ENCODE data around the gene MARCKSL1. TPM values are rescaled to one million over a fixed set of nuclear protein-coding genes. Genes with fewer than 3 reads are reported as not detected.

MARCKSL1 gene
- total and polyA plus RNA-seq, 2 of the 13 experiments (the other 11 are each of a cell fraction or from before 2014, with no cell fraction given), result 81.9 to 155 TPM

DNA sequence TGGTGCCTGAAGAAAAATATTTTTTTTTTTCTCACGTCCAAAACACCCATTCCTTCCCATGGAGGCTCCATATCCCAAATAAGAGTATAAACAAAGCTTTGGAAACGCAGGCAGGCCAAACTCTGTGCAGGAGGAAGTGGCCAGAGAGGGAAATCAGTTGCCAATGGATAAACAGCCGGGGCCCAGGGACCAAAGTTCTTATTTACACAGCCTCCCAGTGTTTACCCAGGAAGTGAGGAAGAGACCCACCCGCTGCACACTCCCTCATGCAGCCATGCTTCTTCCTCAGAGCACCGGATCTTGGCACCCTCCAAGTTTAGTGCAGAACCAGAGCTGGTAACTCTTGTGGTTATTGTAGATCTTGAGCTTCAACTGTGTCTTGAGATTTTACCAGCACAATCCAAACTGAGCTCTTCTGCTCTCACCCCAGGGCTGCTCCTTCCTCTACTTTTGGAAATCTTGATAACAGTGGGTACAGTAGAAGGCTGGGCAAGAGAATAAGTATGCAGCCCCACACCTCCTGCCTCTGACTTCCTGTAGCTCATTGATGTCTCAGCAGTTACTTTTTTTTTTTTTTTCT, 14.2 kb downstream of the MARCKSL1 start (continued):
- TF ChIP-seq, protein P1, sequence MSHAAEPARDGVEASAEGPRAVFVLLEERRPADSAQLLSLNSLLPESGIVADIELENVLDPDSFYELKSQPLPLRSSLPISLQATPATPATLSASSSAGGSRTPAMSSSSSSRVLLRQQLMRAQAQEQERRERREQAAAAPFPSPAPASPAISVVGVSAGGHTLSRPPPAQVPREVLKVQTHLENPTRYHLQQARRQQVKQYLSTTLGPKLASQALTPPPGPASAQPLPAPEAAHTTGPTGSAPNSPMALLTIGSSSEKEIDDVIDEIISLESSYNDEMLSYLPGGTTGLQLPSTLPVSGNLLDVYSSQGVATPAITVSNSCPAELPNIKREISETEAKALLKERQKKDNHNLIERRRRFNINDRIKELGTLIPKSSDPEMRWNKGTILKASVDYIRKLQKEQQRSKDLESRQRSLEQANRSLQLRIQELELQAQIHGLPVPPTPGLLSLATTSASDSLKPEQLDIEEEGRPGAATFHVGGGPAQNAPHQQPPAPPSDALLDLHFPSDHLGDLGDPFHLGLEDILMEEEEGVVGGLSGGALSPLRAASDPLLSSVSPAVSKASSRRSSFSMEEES (CRISPR knock-in tag; IDR thresholded peaks at IDR 0.05), result peak; percentile 65
- TF ChIP-seq TRIM24 (CRISPR knock-in tag; IDR thresholded peaks at IDR 0.05) (0 out of 2 replicates have a peak, but pooled peaks have one; percentile 25), ZNF543 (CRISPR knock-in tag; IDR thresholded peaks at IDR 0.05) (no peak), ZC3H13 (CRISPR knock-in tag; IDR thresholded peaks at IDR 0.05) (no peak), YEATS2 (CRISPR knock-in tag; IDR thresholded peaks at IDR 0.05; ENCODE audit: borderline replicate concordance) (peak; percentile 64; the same call in 1 of the 2 replicates), ZNF33A (CRISPR knock-in tag; IDR thresholded peaks at IDR 0.05; ENCODE audit: borderline replicate concordance) (peak; percentile 32; the same call in 1 of the 2 replicates), YEATS4 (CRISPR knock-in tag; IDR thresholded peaks at IDR 0.05; ENCODE audit: borderline replicate concordance) (no peak), HES4 (CRISPR knock-in tag; IDR thresholded peaks at IDR 0.05; ENCODE audit: borderline replicate concordance) (no peak), RXRA (CRISPR knock-in tag; IDR thresholded peaks at IDR 0.05) (no peak; the same call in 1 of the 2 replicates), ZNF781 (CRISPR knock-in tag; IDR thresholded peaks at IDR 0.05; ENCODE audit: borderline replicate concordance, not compliant biosample characterization) (peak; percentile 59), NCOA1 (CRISPR knock-in tag; IDR thresholded peaks at IDR 0.05) (no peak), MED13 (CRISPR knock-in tag; IDR thresholded peaks at IDR 0.05) (no peak)
- TF ChIP-seq, protein P2, sequence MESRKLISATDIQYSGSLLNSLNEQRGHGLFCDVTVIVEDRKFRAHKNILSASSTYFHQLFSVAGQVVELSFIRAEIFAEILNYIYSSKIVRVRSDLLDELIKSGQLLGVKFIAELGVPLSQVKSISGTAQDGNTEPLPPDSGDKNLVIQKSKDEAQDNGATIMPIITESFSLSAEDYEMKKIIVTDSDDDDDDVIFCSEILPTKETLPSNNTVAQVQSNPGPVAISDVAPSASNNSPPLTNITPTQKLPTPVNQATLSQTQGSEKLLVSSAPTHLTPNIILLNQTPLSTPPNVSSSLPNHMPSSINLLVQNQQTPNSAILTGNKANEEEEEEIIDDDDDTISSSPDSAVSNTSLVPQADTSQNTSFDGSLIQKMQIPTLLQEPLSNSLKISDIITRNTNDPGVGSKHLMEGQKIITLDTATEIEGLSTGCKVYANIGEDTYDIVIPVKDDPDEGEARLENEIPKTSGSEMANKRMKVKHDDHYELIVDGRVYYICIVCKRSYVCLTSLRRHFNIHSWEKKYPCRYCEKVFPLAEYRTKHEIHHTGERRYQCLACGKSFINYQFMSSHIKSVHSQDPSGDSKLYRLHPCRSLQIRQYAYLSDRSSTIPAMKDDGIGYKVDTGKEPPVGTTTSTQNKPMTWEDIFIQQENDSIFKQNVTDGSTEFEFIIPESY (CRISPR knock-in tag; IDR thresholded peaks at IDR 0.05), result peak; percentile 52; the same call in 1 of the 2 replicates
- TF ChIP-seq, protein P3, sequence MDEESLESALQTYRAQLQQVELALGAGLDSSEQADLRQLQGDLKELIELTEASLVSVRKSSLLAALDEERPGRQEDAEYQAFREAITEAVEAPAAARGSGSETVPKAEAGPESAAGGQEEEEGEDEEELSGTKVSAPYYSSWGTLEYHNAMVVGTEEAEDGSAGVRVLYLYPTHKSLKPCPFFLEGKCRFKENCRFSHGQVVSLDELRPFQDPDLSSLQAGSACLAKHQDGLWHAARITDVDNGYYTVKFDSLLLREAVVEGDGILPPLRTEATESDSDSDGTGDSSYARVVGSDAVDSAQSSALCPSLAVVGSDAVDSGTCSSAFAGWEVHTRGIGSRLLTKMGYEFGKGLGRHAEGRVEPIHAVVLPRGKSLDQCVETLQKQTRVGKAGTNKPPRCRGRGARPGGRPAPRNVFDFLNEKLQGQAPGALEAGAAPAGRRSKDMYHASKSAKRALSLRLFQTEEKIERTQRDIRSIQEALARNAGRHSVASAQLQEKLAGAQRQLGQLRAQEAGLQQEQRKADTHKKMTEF (CRISPR knock-in tag; IDR thresholded peaks at IDR 0.05), result peak; percentile 82
- TF ChIP-seq, protein P4, sequence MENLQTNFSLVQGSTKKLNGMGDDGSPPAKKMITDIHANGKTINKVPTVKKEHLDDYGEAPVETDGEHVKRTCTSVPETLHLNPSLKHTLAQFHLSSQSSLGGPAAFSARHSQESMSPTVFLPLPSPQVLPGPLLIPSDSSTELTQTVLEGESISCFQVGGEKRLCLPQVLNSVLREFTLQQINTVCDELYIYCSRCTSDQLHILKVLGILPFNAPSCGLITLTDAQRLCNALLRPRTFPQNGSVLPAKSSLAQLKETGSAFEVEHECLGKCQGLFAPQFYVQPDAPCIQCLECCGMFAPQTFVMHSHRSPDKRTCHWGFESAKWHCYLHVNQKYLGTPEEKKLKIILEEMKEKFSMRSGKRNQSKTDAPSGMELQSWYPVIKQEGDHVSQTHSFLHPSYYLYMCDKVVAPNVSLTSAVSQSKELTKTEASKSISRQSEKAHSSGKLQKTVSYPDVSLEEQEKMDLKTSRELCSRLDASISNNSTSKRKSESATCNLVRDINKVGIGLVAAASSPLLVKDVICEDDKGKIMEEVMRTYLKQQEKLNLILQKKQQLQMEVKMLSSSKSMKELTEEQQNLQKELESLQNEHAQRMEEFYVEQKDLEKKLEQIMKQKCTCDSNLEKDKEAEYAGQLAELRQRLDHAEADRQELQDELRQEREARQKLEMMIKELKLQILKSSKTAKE (CRISPR knock-in tag; IDR thresholded peaks at IDR 0.05; ENCODE audit: borderline replicate concordance), result no peak
- TF ChIP-seq, protein P5, sequence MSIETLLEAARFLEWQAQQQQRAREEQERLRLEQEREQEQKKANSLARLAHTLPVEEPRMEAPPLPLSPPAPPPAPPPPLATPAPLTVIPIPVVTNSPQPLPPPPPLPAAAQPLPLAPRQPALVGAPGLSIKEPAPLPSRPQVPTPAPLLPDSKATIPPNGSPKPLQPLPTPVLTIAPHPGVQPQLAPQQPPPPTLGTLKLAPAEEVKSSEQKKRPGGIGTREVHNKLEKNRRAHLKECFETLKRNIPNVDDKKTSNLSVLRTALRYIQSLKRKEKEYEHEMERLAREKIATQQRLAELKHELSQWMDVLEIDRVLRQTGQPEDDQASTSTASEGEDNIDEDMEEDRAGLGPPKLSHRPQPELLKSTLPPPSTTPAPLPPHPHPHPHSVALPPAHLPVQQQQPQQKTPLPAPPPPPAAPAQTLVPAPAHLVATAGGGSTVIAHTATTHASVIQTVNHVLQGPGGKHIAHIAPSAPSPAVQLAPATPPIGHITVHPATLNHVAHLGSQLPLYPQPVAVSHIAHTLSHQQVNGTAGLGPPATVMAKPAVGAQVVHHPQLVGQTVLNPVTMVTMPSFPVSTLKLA (IDR thresholded peaks at IDR 0.05), result no peak
- TF ChIP-seq, protein P6, sequence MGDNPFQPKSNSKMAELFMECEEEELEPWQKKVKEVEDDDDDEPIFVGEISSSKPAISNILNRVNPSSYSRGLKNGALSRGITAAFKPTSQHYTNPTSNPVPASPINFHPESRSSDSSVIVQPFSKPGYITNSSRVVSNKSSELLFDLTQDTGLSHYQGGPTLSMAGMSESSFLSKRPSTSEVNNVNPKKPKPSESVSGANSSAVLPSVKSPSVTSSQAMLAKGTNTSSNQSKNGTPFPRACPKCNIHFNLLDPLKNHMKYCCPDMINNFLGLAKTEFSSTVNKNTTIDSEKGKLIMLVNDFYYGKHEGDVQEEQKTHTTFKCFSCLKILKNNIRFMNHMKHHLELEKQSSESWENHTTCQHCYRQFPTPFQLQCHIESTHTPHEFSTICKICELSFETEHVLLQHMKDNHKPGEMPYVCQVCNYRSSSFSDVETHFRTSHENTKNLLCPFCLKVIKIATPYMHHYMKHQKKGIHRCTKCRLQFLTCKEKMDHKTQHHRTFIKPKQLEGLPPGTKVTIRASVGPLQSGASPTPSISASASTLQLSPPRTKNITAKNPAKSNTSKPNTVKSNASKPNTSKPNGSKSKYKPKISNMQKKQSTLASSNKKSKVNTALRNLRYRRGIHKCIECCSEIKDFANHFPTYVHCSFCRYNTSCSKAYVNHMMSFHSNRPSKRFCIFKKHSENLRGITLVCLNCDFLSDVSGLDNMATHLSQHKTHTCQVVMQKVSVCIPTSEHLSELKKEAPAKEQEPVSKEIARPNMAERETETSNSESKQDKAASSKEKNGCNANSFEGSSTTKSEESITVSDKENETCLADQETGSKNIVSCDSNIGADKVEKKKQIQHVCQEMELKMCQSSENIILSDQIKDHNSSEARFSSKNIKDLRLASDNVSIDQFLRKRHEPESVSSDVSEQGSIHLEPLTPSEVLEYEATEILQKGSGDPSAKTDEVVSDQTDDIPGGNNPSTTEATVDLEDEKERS (CRISPR knock-in tag; IDR thresholded peaks at IDR 0.05), result peak; percentile 77; the same call in 1 of the 2 replicates

Data from HepG2 (cell line).